CD4-positive, alpha-beta T cell (primary cell): Measurements from ENCODE around the gene GTF2E1. TPM values are rescaled to one million over a fixed set of nuclear protein-coding genes. Genes with fewer than 3 reads are reported as not detected.

Experiments used
- ATAC-seq: fragments of 200-7000 bp; cut with Tn5 transposase; one replicate; pipeline ENCODE4 v1.10.0; 2022; ENCODE audit warnings: mild to moderate bottlenecking; ENCODE audit not compliant: poor library complexity
- CTCF ChIA-PET: fragments of 350-600 bp; sonication (Branson Sonifier 250); formaldehyde crosslinking; loops from one replicate; lab custom pipeline; 2021; ENCODE audit warnings: antibody characterized with exemption, inconsistent platforms; lab: Charles Lee
- POLR2A ChIA-PET: fragments of 350-600 bp; sonication (Branson Sonifier 250); formaldehyde crosslinking; loops from one replicate; lab custom pipeline; 2021; ENCODE audit warnings: antibody characterized with exemption, inconsistent platforms; lab: Charles Lee
- DNase-seq, 14 experiments: peaks; one replicate each; pipeline ENCODE4 v3.0.0-alpha.2; 2013 to 2020; ENCODE audit warnings: mixed read lengths in 2 of 14
- H3K27ac ChIP-seq, 2 donors: one replicate each; pipeline versions ENCODE4 v1.5.1 to v1.7.0; 2013; ENCODE audit warnings: low read length in 2 of 2, low read depth in 1 of 2, mild to moderate bottlenecking in 1 of 2
- H3K27me3 ChIP-seq, 2 experiments: 1 replicate in 1 of 2; 2 replicates in 1 of 2; pipeline versions ENCODE4 v1.6.1 to v1.7.0; 2013; ENCODE audit warnings: low read length in 2 of 2, control low read depth in 1 of 2, mild to moderate bottlenecking in 1 of 2, moderate library complexity in 1 of 2; ENCODE audit not compliant: insufficient read depth in 2 of 2, control insufficient read depth in 1 of 2
- H3K36me3 ChIP-seq: one replicate; pipeline ENCODE4 v1.6.1; 2013; ENCODE audit warnings: low read length, control low read depth; ENCODE audit not compliant: insufficient read depth
- H3K4me1 ChIP-seq: one replicate; pipeline ENCODE4 v1.6.1; 2013; ENCODE audit warnings: low read length, control low read depth; ENCODE audit not compliant: insufficient read depth
- H3K4me3 ChIP-seq: one replicate; pipeline ENCODE4 v1.5.1; 2013; ENCODE audit warnings: mild to moderate bottlenecking, low read length, moderate library complexity
- H3K9me3 ChIP-seq, 2 experiments: 1 replicate in 1 of 2; 2 replicates in 1 of 2; pipeline versions ENCODE4 v1.6.1 to v1.7.0; 2013; ENCODE audit warnings: low read length in 2 of 2, mild to moderate bottlenecking in 2 of 2, control low read depth in 1 of 2, moderate library complexity in 1 of 2; ENCODE audit not compliant: control insufficient read depth in 1 of 2, insufficient read depth in 1 of 2
- H3K27ac Mint-ChIP-seq: one replicate; pipeline ENCODE4 v1.8.0; 2020; ENCODE audit warnings: mixed read lengths
- H3K27me3 Mint-ChIP-seq: one replicate; pipeline ENCODE4 v1.8.0; 2021; ENCODE audit warnings: mixed read lengths
- H3K36me3 Mint-ChIP-seq: one replicate; pipeline ENCODE4 v1.8.0; 2021; ENCODE audit warnings: low read depth, mixed read lengths
- H3K4me1 Mint-ChIP-seq: one replicate; pipeline ENCODE4 v1.8.0; 2021; ENCODE audit warnings: low read depth, mixed read lengths
- H3K4me3 Mint-ChIP-seq: one replicate; pipeline ENCODE4 v1.8.0; 2020; ENCODE audit warnings: mild to moderate bottlenecking, mixed read lengths
- H3K9me3 Mint-ChIP-seq: one replicate; pipeline ENCODE4 v1.8.0; 2020; ENCODE audit warnings: mixed read lengths
- intact Hi-C, 2 experiments: fragments of 100-400 bp; cut with DNase I in 1 of 2; cut with micrococcal nuclease in 1 of 2; formaldehyde crosslinking; loops; one replicate each; pipeline versions ENCODE4 v1.15.1 to v1.9.0; 2023 to 2025; cut with DNase I, micrococcal nuclease
- total RNA-seq, 174 experiments: library from RNA in 2 of 174; stranded (reverse) in 2 of 174; gene quantifications; one replicate each; pipeline ENCODE4 v1.2.3 and lab custom pipeline; 2021 to 2026
- TF ChIP-seq, protein P1 (sequence below): fragments of 200-600 bp; IDR thresholded peaks from one replicate; pipeline ENCODE4 v1.8.0; 2022; ENCODE audit warnings: antibody characterized with exemption, mild to moderate bottlenecking

GTF2E1 gene
- total RNA-seq, 2 experiments from 2014 or later: 6.3 to 7.5 TPM

DNA sequence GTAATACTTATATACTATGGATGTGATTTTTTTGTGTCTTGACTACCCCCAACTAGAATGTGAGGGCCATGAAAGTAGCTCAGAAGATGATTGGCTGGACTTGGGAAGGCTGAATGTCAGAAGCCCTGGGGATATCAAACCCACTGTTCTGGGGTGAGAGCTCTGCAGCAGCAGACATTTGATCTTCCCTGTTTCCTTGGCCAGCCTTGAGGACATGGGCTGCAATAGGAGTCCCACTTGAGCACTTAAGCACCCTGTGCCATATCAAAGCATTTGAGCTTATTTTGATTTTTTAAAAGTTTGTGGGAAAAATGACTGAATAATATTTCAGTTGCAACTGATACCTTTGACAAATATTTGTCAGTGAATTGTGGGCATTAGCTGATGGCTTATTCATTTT, 21.7 kb downstream of the GTF2E1 start:
- peaks cover 79% of the 10 kb centered on the region for H3K4me1 Mint-ChIP-seq
- POLR2A ChIA-PET: no interaction called here
- H3K27me3 Mint-ChIP-seq: no peaks in the 10 kb centered on the region
- H3K36me3 Mint-ChIP-seq: peaks cover 22% of the 10 kb centered on the region
- intact Hi-C loops: no loop called here
- Histone ChIP-seq H3K36me3 (no peaks in the 10 kb centered on the region), H3K27ac (no peak overlapping the region), H3K9me3 (no peaks in the 10 kb centered on the region), H3K4me1 (no peaks in the 10 kb centered on the region), H3K27me3 (no peaks in the 10 kb centered on the region), H3K4me3 (no peak overlapping the region)
- TF ChIP-seq, protein P1, sequence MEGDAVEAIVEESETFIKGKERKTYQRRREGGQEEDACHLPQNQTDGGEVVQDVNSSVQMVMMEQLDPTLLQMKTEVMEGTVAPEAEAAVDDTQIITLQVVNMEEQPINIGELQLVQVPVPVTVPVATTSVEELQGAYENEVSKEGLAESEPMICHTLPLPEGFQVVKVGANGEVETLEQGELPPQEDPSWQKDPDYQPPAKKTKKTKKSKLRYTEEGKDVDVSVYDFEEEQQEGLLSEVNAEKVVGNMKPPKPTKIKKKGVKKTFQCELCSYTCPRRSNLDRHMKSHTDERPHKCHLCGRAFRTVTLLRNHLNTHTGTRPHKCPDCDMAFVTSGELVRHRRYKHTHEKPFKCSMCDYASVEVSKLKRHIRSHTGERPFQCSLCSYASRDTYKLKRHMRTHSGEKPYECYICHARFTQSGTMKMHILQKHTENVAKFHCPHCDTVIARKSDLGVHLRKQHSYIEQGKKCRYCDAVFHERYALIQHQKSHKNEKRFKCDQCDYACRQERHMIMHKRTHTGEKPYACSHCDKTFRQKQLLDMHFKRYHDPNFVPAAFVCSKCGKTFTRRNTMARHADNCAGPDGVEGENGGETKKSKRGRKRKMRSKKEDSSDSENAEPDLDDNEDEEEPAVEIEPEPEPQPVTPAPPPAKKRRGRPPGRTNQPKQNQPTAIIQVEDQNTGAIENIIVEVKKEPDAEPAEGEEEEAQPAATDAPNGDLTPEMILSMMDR: no peak
- H3K27ac Mint-ChIP-seq: no peak overlapping the region
- H3K9me3 Mint-ChIP-seq: no peaks in the 10 kb centered on the region
- DNase-seq (no peak), ATAC-seq (no peak)
- CTCF ChIA-PET: no interaction called here
- H3K4me3 Mint-ChIP-seq: no peak overlapping the region

DNA sequence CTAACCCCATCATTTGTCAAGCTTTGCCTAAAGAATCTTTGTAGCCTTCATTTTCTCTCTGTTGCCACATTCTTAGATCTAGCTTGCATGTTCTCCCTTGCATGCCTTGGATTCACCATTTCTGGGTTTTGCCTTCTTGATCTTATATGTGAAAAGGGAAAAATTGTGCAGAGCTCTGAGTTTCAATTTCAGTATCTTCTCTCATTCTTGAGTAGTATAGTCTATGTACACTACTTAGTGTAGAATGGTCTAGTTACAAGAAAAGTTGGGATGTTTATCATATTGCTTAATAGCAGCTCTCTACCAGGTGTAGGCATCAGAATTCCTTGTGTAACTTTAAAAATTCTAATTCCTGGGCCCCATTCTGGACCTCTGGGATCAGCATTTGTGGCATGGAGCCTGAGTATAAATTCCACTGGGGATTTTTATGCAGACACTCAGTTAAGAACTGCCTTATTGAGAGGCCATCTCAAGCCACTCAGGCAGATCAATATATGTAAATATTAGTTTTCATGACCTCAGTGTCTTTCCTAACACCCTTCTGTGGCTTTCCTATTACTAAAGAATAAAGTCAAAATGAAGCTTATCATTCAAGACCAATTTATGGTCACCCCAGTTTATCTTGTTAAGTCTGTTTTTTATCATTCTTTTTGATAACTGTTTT, 23.4 kb downstream of the GTF2E1 start:
- Histone ChIP-seq H3K36me3 (peaks cover 5% of the 10 kb centered on the region), H3K27me3 (no peaks in the 10 kb centered on the region), H3K4me3 (no peak overlapping the region), H3K4me1 (no peaks in the 10 kb centered on the region), H3K9me3 (no peaks in the 10 kb centered on the region), H3K27ac (no peak overlapping the region)
- ChIA-PET POLR2A (no interaction called here), CTCF (interaction anchor here (0.9 to 1.3 kb wide), 3 partner anchors 13 to 349 kb away, joined by 3 read pairs; no protein-coding TSS in a partner anchor)
- Mint-ChIP-seq H3K36me3 (peaks cover 22% of the 10 kb centered on the region), H3K27me3 (no peaks in the 10 kb centered on the region), H3K27ac (no peak overlapping the region), H3K4me3 (no peak overlapping the region), H3K9me3 (no peaks in the 10 kb centered on the region), H3K4me1 (peaks cover 61% of the 10 kb centered on the region)
- ATAC-seq (no peak), DNase-seq (no peak)
- TF ChIP-seq, protein P1: no peak
- intact Hi-C loops: no loop called here

DNA sequence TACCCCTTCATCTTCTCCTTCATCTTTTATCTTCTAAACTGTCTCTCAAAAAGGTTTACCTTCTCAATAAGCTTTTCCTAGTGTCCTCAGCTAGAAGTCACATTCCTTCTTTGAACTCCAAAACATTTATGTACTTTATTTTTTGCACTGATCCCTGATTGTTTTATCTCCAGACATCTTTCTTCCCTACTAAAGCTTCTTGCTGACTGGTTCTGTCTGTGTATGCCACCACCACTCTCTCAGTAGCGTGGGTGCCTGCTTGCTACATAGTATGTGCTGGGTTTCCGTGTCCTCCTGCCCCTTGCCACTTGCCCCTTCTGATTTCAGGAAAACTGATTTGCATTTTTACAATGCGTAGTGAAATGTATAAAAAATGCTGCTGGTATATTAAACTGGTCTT, 24.0 kb downstream of the GTF2E1 start:
- H3K4me3 ChIP-seq: no peak overlapping the region
- no peak for ATAC-seq
- Mint-ChIP-seq H3K36me3 (peaks cover 20% of the 10 kb centered on the region), H3K9me3 (no peaks in the 10 kb centered on the region), H3K27me3 (no peaks in the 10 kb centered on the region), H3K4me1 (peaks cover 55% of the 10 kb centered on the region), H3K4me3 (no peak overlapping the region), H3K27ac (no peak overlapping the region)
- H3K27ac ChIP-seq: no peak overlapping the region
- ChIA-PET CTCF (no interaction called here), POLR2A (no interaction called here)
- no peak for DNase-seq
- H3K9me3 ChIP-seq: no peaks in the 10 kb centered on the region
- intact Hi-C loops: no loop called here
- no peaks in the 10 kb centered on the region for H3K4me1 ChIP-seq
- H3K27me3 ChIP-seq: no peaks in the 10 kb centered on the region
- TF ChIP-seq, protein P1: no peak
- peaks cover 11% of the 10 kb centered on the region for H3K36me3 ChIP-seq
